Measurements from ENCODE around the gene PEX13. TPM values are rescaled to one million over a fixed set of nuclear protein-coding genes. Genes with fewer than 3 reads are reported as not detected.

The PEX13 gene
- total RNA-seq, 1 donor from 2014 or later, result 74.9 TPM

DNA sequence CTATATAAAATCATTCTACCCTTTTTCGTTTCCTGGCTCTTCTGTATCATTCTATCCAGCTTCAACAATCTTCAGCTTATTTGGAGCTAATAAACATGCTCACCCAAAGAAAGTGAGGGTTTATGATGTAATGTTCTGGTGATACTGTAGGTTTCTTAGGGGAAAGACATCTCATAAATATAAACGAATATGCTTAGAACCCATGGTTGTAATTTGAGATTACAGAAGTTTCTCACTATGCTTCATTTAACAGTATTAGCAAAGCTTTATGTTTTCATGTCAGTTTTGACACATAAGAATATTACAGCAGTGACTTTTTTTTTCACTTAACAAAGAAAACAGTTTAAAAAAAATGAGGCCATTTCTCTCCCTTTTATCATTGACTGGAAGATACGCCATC lies 11.8 kb upstream of the PEX13 start:
- H3K4me1 ChIP-seq, result no peaks in the 10 kb centered on the region
- no peaks in the 10 kb centered on the region for H4K20me1 ChIP-seq (ENCODE audit: low read depth)
- H3K36me3 ChIP-seq, result no peaks in the 10 kb centered on the region
- TF ChIP-seq, protein P1, sequence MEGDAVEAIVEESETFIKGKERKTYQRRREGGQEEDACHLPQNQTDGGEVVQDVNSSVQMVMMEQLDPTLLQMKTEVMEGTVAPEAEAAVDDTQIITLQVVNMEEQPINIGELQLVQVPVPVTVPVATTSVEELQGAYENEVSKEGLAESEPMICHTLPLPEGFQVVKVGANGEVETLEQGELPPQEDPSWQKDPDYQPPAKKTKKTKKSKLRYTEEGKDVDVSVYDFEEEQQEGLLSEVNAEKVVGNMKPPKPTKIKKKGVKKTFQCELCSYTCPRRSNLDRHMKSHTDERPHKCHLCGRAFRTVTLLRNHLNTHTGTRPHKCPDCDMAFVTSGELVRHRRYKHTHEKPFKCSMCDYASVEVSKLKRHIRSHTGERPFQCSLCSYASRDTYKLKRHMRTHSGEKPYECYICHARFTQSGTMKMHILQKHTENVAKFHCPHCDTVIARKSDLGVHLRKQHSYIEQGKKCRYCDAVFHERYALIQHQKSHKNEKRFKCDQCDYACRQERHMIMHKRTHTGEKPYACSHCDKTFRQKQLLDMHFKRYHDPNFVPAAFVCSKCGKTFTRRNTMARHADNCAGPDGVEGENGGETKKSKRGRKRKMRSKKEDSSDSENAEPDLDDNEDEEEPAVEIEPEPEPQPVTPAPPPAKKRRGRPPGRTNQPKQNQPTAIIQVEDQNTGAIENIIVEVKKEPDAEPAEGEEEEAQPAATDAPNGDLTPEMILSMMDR (IDR thresholded peaks at IDR 0.05), result no peak
- no peak for TF ChIP-seq EZH2phosphoT487 (IDR thresholded peaks at IDR 0.05)
- no peak for TF ChIP-seq EZH2 (IDR thresholded peaks at IDR 0.05)
- H3K4me3 ChIP-seq, result no peak overlapping the region
- H3K9ac ChIP-seq, result no peak overlapping the region
- Mint-ChIP-seq H3K9me3 (no peaks in the 10 kb centered on the region), H3K4me1 (no peaks in the 10 kb centered on the region), H3K27ac (no peak overlapping the region), H3K36me3 (no peaks in the 10 kb centered on the region), H3K4me3 (no peak overlapping the region), H3K27me3 (ENCODE audit: insufficient read depth, low read depth) (peaks cover 2% of the 10 kb centered on the region)
- H3K27ac ChIP-seq, result no peak overlapping the region
- no peaks in the 10 kb centered on the region for H3K79me2 ChIP-seq (ENCODE audit: low read depth)
- no peaks in the 10 kb centered on the region for H3F3A ChIP-seq (ENCODE audit: low read depth)
- H2AFZ ChIP-seq (replicated peaks), result no peak overlapping the region
- H3K4me2 ChIP-seq, result no peak overlapping the region
- no peaks in the 10 kb centered on the region for H3K9me3 ChIP-seq (ENCODE audit: low read depth)
- DNase-seq (ENCODE audit: low spot score), result no peak
- H3K27me3 ChIP-seq, result no peaks in the 10 kb centered on the region

DNA sequence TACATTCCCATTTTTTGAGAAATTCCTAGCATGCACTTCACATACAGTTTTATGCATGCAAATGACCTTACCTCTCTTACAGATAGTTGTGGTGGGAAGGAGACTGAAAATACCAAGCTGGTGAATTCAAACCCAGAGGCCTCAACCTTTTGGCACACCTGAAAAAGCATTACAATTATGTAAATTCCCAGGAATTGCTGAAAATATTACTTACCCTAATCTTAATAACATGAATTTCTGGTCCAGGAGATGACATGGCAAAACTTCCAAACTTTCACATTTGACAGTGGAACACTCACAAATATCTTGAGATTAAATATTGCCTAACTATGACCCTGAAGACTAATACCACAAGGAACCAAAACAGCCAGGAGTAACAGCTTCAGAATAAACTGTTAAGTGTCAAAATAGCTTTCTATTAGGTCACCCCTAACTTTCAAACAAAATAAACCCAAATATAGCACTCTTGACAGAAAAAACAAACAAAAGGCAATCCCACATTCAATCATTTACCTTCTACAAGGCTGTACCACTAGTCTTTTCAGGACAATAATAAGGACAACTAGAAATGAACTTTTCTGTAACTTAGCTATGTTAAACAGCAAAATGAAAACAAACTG lies 10.9 kb upstream of the PEX13 start:
- Mint-ChIP-seq H3K4me3 (no peak overlapping the region), H3K27me3 (ENCODE audit: insufficient read depth, low read depth) (peaks cover 2% of the 10 kb centered on the region), H3K4me1 (no peaks in the 10 kb centered on the region), H3K27ac (no peak overlapping the region), H3K36me3 (no peaks in the 10 kb centered on the region), H3K9me3 (no peaks in the 10 kb centered on the region)
- Histone ChIP-seq H3K9ac (no peak overlapping the region), H3K27me3 (no peaks in the 10 kb centered on the region), H3F3A (ENCODE audit: low read depth) (no peaks in the 10 kb centered on the region), H3K4me2 (no peak overlapping the region), H3K79me2 (ENCODE audit: low read depth) (no peaks in the 10 kb centered on the region), H3K27ac (no peak overlapping the region), H2AFZ (replicated peaks) (no peak overlapping the region), H3K4me1 (no peaks in the 10 kb centered on the region), H3K36me3 (no peaks in the 10 kb centered on the region), H4K20me1 (ENCODE audit: low read depth) (no peaks in the 10 kb centered on the region), H3K9me3 (ENCODE audit: low read depth) (no peaks in the 10 kb centered on the region), H3K4me3 (no peak overlapping the region)
- TF ChIP-seq EZH2 (IDR thresholded peaks at IDR 0.05), result no peak
- no peak for TF ChIP-seq EZH2phosphoT487 (IDR thresholded peaks at IDR 0.05)
- TF ChIP-seq, protein P1 (IDR thresholded peaks at IDR 0.05), result no peak
- DNase-seq (ENCODE audit: low spot score), result no peak

DNA sequence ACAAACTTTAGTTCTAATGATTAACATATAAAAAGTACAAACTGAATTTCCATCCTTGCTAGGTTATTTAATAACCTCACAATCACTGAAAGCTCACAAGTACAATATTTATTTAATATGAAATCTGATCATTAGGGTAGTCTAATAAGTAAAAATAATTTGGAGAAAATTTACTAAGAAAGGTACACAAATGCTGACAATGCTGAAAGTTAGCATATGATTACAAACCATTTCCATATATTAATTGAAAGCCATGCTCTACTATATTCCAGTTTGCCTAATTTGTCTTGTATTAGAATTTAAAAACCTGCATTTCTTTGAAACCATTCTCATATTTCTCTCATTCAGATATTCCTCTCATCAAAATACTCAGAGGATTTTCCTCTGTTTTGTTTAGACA lies 8.2 kb upstream of the PEX13 start:
- Mint-ChIP-seq H3K4me3 (no peak overlapping the region), H3K27me3 (ENCODE audit: insufficient read depth, low read depth) (no peaks in the 10 kb centered on the region), H3K36me3 (no peaks in the 10 kb centered on the region), H3K27ac (no peak overlapping the region), H3K9me3 (no peaks in the 10 kb centered on the region), H3K4me1 (no peaks in the 10 kb centered on the region)
- Histone ChIP-seq H3K9ac (no peak overlapping the region), H3K4me2 (no peak overlapping the region), H3K4me1 (no peaks in the 10 kb centered on the region), H2AFZ (replicated peaks) (no peak overlapping the region), H3K4me3 (no peak overlapping the region), H3K27me3 (no peaks in the 10 kb centered on the region), H4K20me1 (ENCODE audit: low read depth) (no peaks in the 10 kb centered on the region), H3F3A (ENCODE audit: low read depth) (no peaks in the 10 kb centered on the region), H3K9me3 (ENCODE audit: low read depth) (no peaks in the 10 kb centered on the region), H3K27ac (no peak overlapping the region), H3K79me2 (ENCODE audit: low read depth) (no peaks in the 10 kb centered on the region), H3K36me3 (no peaks in the 10 kb centered on the region)
- TF ChIP-seq EZH2 (IDR thresholded peaks at IDR 0.05) (no peak), EZH2phosphoT487 (IDR thresholded peaks at IDR 0.05) (no peak)
- TF ChIP-seq, protein P1 (IDR thresholded peaks at IDR 0.05), result no peak
- DNase-seq (ENCODE audit: low spot score), result no peak
